Activated B cell treated with CpG ODN at 0.5 μM for 24 hours (primary cell): ENCODE measurements around the gene ALMS1. TPM values are rescaled to one million over a fixed set of nuclear protein-coding genes. Genes with fewer than 3 reads are reported as not detected.
"Not testable (repeated sequence)": the region's sequence is repeated elsewhere in the genome, so short reads cannot be mapped to it uniquely, and the experiment has no call there.

Experiments
- ATAC-seq: fragments of 200-7000 bp; cut with Tn5 transposase; one replicate; pipeline ENCODE4 v1.10.0; 2021; ENCODE audit warnings: low read depth, mild to moderate bottlenecking, moderate library complexity
- CTCF ChIA-PET: fragments of 350-600 bp; sonication (Branson Sonifier 250); formaldehyde crosslinking; loops from one replicate; lab custom pipeline; 2021; ENCODE audit warnings: antibody characterized with exemption; lab: Charles Lee
- POLR2A ChIA-PET: fragments of 350-600 bp; sonication (Branson Sonifier 250); formaldehyde crosslinking; loops from one replicate; lab custom pipeline; 2021; ENCODE audit warnings: antibody characterized with exemption; lab: Charles Lee
- DNase-seq: peaks from one replicate; pipeline ENCODE4 v3.0.0; 2022
- H3K27ac Mint-ChIP-seq: one replicate; pipeline ENCODE4 v1.8.0; 2020; ENCODE audit warnings: mixed read lengths
- H3K27me3 Mint-ChIP-seq: one replicate; pipeline ENCODE4 v1.8.0; 2021; ENCODE audit warnings: mixed read lengths
- H3K36me3 Mint-ChIP-seq: one replicate; pipeline ENCODE4 v1.8.0; 2021; ENCODE audit warnings: low read depth, mixed read lengths
- H3K4me1 Mint-ChIP-seq: one replicate; pipeline ENCODE4 v1.8.0; 2021; ENCODE audit warnings: mixed read lengths
- H3K4me3 Mint-ChIP-seq: one replicate; pipeline ENCODE4 v1.8.0; 2020; ENCODE audit warnings: mild to moderate bottlenecking, mixed read lengths
- H3K9me3 Mint-ChIP-seq: one replicate; pipeline ENCODE4 v1.8.0; 2020; ENCODE audit warnings: mixed read lengths
- intact Hi-C: fragments of 100-400 bp; cut with micrococcal nuclease; formaldehyde crosslinking; loops from one replicate; pipeline ENCODE4 v1.15.1; 2024
- total RNA-seq: library from RNA; stranded (reverse); gene quantifications from 2 replicates; pipeline ENCODE4 v1.2.3, GENCODE V29; 2022
- TF ChIP-seq, protein P1 (sequence below): fragments of 200-600 bp; IDR thresholded peaks from one replicate; pipeline ENCODE4 v1.8.0; 2022; ENCODE audit warnings: antibody characterized with exemption, mild to moderate bottlenecking

ALMS1 gene
- total RNA-seq, 1 donor from 2014 or later: 20.1 TPM

DNA sequence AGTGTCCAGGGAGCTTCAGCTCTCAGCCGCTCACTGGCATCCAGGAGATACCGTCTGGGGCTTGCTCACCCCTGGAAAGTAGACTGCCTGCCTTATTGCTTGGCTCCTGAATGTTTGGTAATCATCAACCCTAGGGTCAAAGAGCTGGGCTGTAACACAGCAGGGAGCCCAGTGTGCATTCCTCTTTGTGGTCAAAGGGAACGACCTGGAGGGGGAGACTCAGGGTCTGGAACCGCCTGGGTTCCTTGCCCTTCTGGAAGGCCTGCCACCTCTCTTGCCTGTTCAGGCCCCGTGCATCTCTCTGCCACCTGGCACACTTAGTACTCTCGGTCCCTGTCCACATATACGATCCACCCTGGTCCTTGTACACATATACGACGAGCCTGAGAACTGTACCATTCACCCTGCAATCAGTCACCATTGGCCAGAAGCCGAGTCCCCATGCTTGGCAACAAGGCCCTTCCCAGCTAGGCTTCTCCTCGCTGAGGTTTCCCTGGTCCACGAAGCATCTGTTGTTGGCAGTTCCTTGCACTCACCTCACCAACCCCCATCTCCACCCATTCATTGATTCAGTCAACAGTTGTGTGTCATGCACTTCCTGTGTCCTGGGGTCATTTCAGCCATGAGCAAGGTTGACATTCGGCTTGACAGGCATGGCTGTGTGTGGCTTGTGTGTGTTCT is 256.8 kb downstream of the ALMS1 start, which contains the start of gene NAT8:
NAT8 (minus strand) TSS at position 85 of the 681 bp plus-strand sequence. CDS start 794 bp downstream, outside the sequence.
- intact Hi-C loops: no loop called here
- ATAC-seq (no peak), DNase-seq (no peak)
- ChIA-PET POLR2A (no interaction called here), CTCF (no interaction called here)
- no peaks in the 10 kb centered on the region for H3K4me1 Mint-ChIP-seq
- H3K9me3 Mint-ChIP-seq: peaks cover 16% of the 10 kb centered on the region
- H3K4me3 Mint-ChIP-seq: no peak within 1 kb of the TSS
- H3K27me3 Mint-ChIP-seq: peaks cover 17% of the 10 kb centered on the region
- no peak within 1 kb of the TSS for H3K27ac Mint-ChIP-seq
- H3K36me3 Mint-ChIP-seq: no peaks in the 10 kb centered on the region
- TF ChIP-seq, protein P1, sequence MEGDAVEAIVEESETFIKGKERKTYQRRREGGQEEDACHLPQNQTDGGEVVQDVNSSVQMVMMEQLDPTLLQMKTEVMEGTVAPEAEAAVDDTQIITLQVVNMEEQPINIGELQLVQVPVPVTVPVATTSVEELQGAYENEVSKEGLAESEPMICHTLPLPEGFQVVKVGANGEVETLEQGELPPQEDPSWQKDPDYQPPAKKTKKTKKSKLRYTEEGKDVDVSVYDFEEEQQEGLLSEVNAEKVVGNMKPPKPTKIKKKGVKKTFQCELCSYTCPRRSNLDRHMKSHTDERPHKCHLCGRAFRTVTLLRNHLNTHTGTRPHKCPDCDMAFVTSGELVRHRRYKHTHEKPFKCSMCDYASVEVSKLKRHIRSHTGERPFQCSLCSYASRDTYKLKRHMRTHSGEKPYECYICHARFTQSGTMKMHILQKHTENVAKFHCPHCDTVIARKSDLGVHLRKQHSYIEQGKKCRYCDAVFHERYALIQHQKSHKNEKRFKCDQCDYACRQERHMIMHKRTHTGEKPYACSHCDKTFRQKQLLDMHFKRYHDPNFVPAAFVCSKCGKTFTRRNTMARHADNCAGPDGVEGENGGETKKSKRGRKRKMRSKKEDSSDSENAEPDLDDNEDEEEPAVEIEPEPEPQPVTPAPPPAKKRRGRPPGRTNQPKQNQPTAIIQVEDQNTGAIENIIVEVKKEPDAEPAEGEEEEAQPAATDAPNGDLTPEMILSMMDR: no peak

DNA sequence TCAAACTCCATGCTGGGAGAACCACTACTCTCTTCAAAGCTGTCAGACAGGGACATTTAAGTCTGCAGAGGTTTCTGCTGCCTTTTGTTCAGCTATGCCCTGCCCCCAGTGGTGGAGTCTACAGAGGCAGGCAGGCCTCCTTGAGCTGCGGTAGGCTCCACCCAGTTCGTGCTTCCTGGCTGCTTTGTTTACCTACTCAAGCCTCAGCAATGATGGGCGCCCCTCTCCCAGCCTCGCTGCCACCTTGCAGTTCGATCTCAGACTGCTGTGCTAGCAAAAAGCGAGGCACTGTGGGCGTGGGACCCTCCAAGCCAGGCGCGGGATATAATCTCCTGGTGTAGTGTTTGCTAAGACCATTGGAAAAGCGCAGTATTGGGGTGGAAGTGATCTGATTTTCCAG is 262.1 kb downstream of the ALMS1 start:
- H3K4me1 Mint-ChIP-seq, ATAC-seq, intact Hi-C loops, POLR2A ChIA-PET, H3K36me3 Mint-ChIP-seq, H3K27ac Mint-ChIP-seq, DNase-seq, H3K4me3 Mint-ChIP-seq, H3K9me3 Mint-ChIP-seq, CTCF ChIA-PET: not testable (repeated sequence)
- H3K27me3 Mint-ChIP-seq: peaks cover 15% of the 10 kb centered on the region

DNA sequence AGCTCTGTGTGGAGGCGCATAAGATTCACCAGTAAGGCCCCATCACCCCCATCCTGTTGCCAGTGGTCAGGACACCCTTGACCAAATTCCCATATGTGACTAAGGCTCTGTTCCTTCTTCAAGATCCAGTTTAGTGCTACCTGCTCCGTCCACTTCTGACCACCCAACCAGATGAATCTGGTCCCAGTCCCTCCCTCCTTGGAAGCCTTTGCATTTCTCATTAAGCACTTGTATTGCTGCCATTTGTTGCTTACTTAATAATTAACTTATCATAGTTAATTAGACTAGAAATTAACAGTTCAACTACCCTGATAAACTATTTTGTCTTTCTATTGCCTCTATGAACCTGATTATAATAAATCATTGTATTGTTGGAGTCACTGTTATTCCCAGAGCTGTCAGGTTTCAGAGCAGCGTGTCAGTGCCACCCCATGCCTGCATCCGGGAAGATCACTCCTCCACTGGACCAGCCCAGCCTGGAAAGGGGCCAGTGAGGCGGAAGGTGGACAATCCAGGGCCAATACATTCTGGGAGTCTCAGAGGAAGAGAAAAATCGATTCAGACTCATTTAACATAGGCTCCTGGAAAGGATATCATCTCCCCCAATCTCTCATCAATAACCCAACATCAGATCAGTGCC is 266.1 kb downstream of the ALMS1 start:
- no peaks in the 10 kb centered on the region for H3K9me3 Mint-ChIP-seq

DNA sequence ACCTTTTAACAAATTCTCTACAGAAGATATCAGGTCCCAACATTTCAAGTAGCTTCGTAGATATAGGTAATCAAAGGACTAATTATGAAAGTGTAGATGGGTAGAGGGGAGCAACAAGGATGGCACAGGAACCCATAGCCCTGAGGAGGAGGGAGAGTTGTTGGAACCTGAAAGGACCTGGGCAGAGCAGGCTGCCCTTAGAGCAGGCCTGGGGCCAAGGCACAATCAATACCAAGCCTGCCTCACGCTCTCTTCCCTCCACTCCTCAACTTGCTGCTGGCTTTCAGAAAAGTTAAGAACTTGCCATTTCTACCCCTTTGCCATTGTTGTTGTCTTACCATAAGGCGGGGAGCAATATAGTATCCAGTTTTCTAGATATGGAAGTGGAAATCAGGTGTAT is 266.7 kb downstream of the ALMS1 start:
- DNase-seq: no peak
- H3K27me3 Mint-ChIP-seq: peaks cover 13% of the 10 kb centered on the region
- no peaks in the 10 kb centered on the region for H3K36me3 Mint-ChIP-seq
- H3K4me3 Mint-ChIP-seq: no peak overlapping the region
- H3K4me1 Mint-ChIP-seq: no peaks in the 10 kb centered on the region
- no peak for ATAC-seq
- ChIA-PET CTCF (no interaction called here), POLR2A (interaction anchor here (0.7 kb wide), 1 partner anchor 67 kb away, joined by 4 read pairs; no protein-coding TSS in a partner anchor)
- intact Hi-C loops: no loop called here
- H3K9me3 Mint-ChIP-seq: no peaks in the 10 kb centered on the region
- H3K27ac Mint-ChIP-seq: no peak overlapping the region
- TF ChIP-seq, protein P1: no peak

More for the DNA sequence above, 266.1 kb downstream of the ALMS1 start:
- Mint-ChIP-seq H3K27ac (no peak overlapping the region), H3K36me3 (no peaks in the 10 kb centered on the region), H3K4me3 (no peak overlapping the region), H3K27me3 (peaks cover 12% of the 10 kb centered on the region), H3K4me1 (no peaks in the 10 kb centered on the region)
- ChIA-PET POLR2A (interaction anchor here (0.7 kb wide), 1 partner anchor 67 kb away, joined by 4 read pairs; no protein-coding TSS in a partner anchor), CTCF (no interaction called here)
- intact Hi-C loops: no loop called here
- ATAC-seq (no peak), DNase-seq (no peak)
- TF ChIP-seq, protein P1: no peak

DNA sequence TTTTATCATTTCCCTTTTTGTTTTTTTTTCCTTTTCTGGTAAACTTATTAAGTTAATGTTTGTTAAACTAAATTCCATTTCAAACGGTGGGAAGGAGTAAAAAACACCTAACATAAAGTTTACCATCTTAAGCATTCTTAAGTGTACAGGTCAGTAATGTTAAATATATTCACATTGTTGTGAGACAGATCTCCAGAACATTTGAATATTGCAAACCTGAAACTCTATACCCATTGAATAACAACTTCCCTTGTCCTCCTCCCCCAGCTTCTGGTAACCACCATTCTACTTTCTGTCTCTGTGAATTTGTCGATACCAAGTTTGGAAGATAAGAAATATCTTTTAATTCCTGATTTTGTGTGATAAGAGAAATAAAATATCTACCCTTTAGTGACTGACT is 268.5 kb downstream of the ALMS1 start:
- TF ChIP-seq, protein P1: no peak
- peaks cover 1% of the 10 kb centered on the region for H3K9me3 Mint-ChIP-seq
- DNase-seq (no peak), ATAC-seq (no peak)
- H3K4me3 Mint-ChIP-seq: no peak overlapping the region
- H3K4me1 Mint-ChIP-seq: no peaks in the 10 kb centered on the region
- CTCF ChIA-PET: no interaction called here
- intact Hi-C loops: no loop called here
- H3K36me3 Mint-ChIP-seq: no peaks in the 10 kb centered on the region
- H3K27me3 Mint-ChIP-seq: peaks cover 8% of the 10 kb centered on the region
- no peak overlapping the region for H3K27ac Mint-ChIP-seq
- POLR2A ChIA-PET: no interaction called here

Other genes starting within 250 kb of the ALMS1 start
- gene NOTO, start 183.3 kb upstream of the ALMS1 start, total RNA-seq: not detected in 2 replicates
- gene SMYD5, start 171.6 kb upstream of the ALMS1 start, total RNA-seq: 35.7 and 37.8 TPM in 2 replicates
- 4.6 and 4.7 TPM in 2 replicates for gene PRADC1, start 152.6 kb upstream of the ALMS1 start, total RNA-seq
- 295 and 307 TPM in 2 replicates for gene CCT7, start 151.5 kb upstream of the ALMS1 start, total RNA-seq
- 21.4 and 25.7 TPM in 2 replicates for gene FBXO41, start 101.4 kb upstream of the ALMS1 start, total RNA-seq
- gene EGR4, start 92.3 kb upstream of the ALMS1 start, total RNA-seq: 0.20 TPM in 1 of 2 replicates, not detected in the other